Fibroblast of villous mesenchyme (primary cell): Measurements from ENCODE around the gene ATE1. TPM values are rescaled to one million over a fixed set of nuclear protein-coding genes. Genes with fewer than 3 reads are reported as not detected.

Experiments used
- DNase-seq: peaks from one replicate; pipeline ENCODE4 v3.0.0-alpha.2; 2010; ENCODE audit warnings: low read depth
- H3K4me3 ChIP-seq: 2 replicates; pipeline ENCODE4 v1.5.1; 2011; ENCODE audit warnings: low read depth, mild to moderate bottlenecking, low read length
- CTCF ChIP-seq: IDR thresholded peaks from 2 replicates; pipeline ENCODE4 v1.5.1; 2012; ENCODE audit warnings: low read depth, mild to moderate bottlenecking, low read length; ENCODE audit not compliant: insufficient read depth
- total RNA-seq: library from RNA; depleted of rRNA; stranded (reverse); fragments of >200 nt; gene quantifications from 2 replicates; pipeline ENCODE4 v1.2.3, GENCODE V29; 2012

The ATE1 gene
- total RNA-seq, 1 donor = 33.2 TPM

GRCh38 chr10:121812031-121812430, 115.8 kb downstream of the ATE1 start:
- TF ChIP-seq CTCF = no peak
- H3K4me3 ChIP-seq = no peak overlapping the region
- no peak for DNase-seq

GRCh38 chr10:121811386-121811785, 116.4 kb downstream of the ATE1 start:
- no peak for DNase-seq
- TF ChIP-seq CTCF = no peak
- no peak overlapping the region for H3K4me3 ChIP-seq

GRCh38 chr10:121808835-121809234, 119.0 kb downstream of the ATE1 start:
- no peak for TF ChIP-seq CTCF
- DNase-seq = no peak
- H3K4me3 ChIP-seq = no peak overlapping the region

- TF ChIP-seq CTCF = no peak
- peak; percentile 25 for DNase-seq
- no peak overlapping the region for H3K4me3 ChIP-seq
Observed at GRCh38 chr10:121804460-121804859, 123.4 kb downstream of the ATE1 start.

- H3K4me3 ChIP-seq = no peak overlapping the region
- no peak for TF ChIP-seq CTCF
- no peak for DNase-seq
Observed at GRCh38 chr10:121803611-121804010, 124.2 kb downstream of the ATE1 start.

- H3K4me3 ChIP-seq = no peak overlapping the region
- no peak for TF ChIP-seq CTCF
- no peak for DNase-seq
Observed at GRCh38 chr10:121800831-121801230, 127.0 kb downstream of the ATE1 start.

- H3K4me3 ChIP-seq = no peak overlapping the region
- peak; percentile 30 for DNase-seq
- TF ChIP-seq CTCF = no peak
Observed at GRCh38 chr10:121800146-121800545, 127.7 kb downstream of the ATE1 start.
